ENCODE measurements around the gene BCL11A.

DNA sequence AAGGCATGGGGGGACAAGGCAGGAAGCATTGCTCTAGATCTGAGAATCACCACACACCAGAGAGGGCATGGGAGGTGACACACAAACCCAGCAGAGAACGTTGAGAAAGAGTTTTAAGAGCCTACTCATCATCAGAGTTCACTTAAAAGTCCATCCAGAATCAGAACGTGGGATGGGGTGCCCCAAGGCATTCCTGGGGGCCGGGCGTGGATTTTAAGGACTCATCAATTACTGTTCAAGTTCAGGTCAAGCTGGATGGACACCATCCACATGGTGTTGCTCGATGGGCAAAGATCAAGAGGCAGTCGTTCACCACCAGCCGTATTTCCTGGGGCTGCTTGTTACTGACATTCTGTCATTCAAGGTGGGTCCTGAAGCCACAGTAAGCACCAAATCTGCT lies 34.9 kb downstream of the BCL11A start:
- TF ChIP-seq, protein P1, sequence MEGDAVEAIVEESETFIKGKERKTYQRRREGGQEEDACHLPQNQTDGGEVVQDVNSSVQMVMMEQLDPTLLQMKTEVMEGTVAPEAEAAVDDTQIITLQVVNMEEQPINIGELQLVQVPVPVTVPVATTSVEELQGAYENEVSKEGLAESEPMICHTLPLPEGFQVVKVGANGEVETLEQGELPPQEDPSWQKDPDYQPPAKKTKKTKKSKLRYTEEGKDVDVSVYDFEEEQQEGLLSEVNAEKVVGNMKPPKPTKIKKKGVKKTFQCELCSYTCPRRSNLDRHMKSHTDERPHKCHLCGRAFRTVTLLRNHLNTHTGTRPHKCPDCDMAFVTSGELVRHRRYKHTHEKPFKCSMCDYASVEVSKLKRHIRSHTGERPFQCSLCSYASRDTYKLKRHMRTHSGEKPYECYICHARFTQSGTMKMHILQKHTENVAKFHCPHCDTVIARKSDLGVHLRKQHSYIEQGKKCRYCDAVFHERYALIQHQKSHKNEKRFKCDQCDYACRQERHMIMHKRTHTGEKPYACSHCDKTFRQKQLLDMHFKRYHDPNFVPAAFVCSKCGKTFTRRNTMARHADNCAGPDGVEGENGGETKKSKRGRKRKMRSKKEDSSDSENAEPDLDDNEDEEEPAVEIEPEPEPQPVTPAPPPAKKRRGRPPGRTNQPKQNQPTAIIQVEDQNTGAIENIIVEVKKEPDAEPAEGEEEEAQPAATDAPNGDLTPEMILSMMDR (conservative IDR thresholded peaks at IDR 0.05): no peak
- TF ChIP-seq ZFX (IDR thresholded peaks at IDR 0.05): no peak

Measured in C4-2B (cell line).